ENCODE results near the gene SLC35A5.

The SLC35A5 gene

GRCh38 chr3:112607863-112608262 lies 46.0 kb downstream of the SLC35A5 start (continued):
- TF ChIP-seq CSRNP3 (CRISPR knock-in tag; IDR thresholded peaks at IDR 0.05) (no peak), PPARA (CRISPR knock-in tag; IDR thresholded peaks at IDR 0.05; ENCODE audit: borderline replicate concordance) (no peak), POU6F1 (CRISPR knock-in tag; IDR thresholded peaks at IDR 0.05; ENCODE audit: borderline replicate concordance, low read depth) (no peak), GLIS3 (CRISPR knock-in tag; IDR thresholded peaks at IDR 0.05) (no peak), ZFP30 (CRISPR knock-in tag; IDR thresholded peaks at IDR 0.05) (no peak), ARNTL (CRISPR knock-in tag; IDR thresholded peaks at IDR 0.05; ENCODE audit: borderline replicate concordance, low read depth) (no peak), SNAI2 (CRISPR knock-in tag; IDR thresholded peaks at IDR 0.05) (no peak), ZNF70 (CRISPR knock-in tag; IDR thresholded peaks at IDR 0.05) (no peak), ZNF565 (CRISPR knock-in tag; conservative IDR thresholded peaks at IDR 0.05; ENCODE audit: low read depth) (no peak), TOX (CRISPR knock-in tag; IDR thresholded peaks at IDR 0.05; ENCODE audit: borderline replicate concordance) (no peak), RARB (CRISPR knock-in tag; IDR thresholded peaks at IDR 0.05) (no peak), TCF4 (CRISPR knock-in tag; IDR thresholded peaks at IDR 0.05; ENCODE audit: borderline replicate concordance) (no peak), BACH2 (CRISPR knock-in tag; IDR thresholded peaks at IDR 0.05; ENCODE audit: borderline replicate concordance) (no peak)

GRCh38 chr3:112610121-112610520 lies 48.3 kb downstream of the SLC35A5 start:
- ATAC-seq: no peak
- TF ChIP-seq ESRRG (CRISPR knock-in tag; IDR thresholded peaks at IDR 0.05) (no peak), ZFP3 (CRISPR knock-in tag; IDR thresholded peaks at IDR 0.05) (no peak), ARNTL (CRISPR knock-in tag; IDR thresholded peaks at IDR 0.05; ENCODE audit: borderline replicate concordance, low read depth) (no peak), GLIS3 (CRISPR knock-in tag; IDR thresholded peaks at IDR 0.05) (no peak)

GRCh38 chr3:112611752-112612515 lies 50.1 kb downstream of the SLC35A5 start:
- ATAC-seq: no peak; the same call in 2 of the 3 replicates

More at GRCh38 chr3:112611752-112612515, 50.1 kb downstream of the SLC35A5 start:
- TF ChIP-seq CREB5 (CRISPR knock-in tag; IDR thresholded peaks at IDR 0.05; ENCODE audit: low read depth) (no peak), ZC3H10 (CRISPR knock-in tag; IDR thresholded peaks at IDR 0.05) (no peak), OSR1 (CRISPR knock-in tag; IDR thresholded peaks at IDR 0.05) (no peak), CSRNP3 (CRISPR knock-in tag; IDR thresholded peaks at IDR 0.05) (no peak), POU6F1 (CRISPR knock-in tag; IDR thresholded peaks at IDR 0.05; ENCODE audit: borderline replicate concordance, low read depth) (no peak)

Measured in SK-N-SH treated with all-trans-retinoic acid at 6 μM for 48 hours (cell line).